Omental fat pad (tissue), 4 donors: Measurements from ENCODE around the gene RBSN. TPM values are rescaled to one million over a fixed set of nuclear protein-coding genes. Genes with fewer than 3 reads are reported as not detected.

Experiments used
- ATAC-seq: fragments of 150-250 bp; one replicate; pipeline ENCODE4 v1.9.1; 2016; ENCODE audit warnings: mild to moderate bottlenecking, moderate library complexity; ENCODE audit not compliant: low FRiP score
- DNase-seq: peaks from one replicate; pipeline ENCODE4 v3.0.0-alpha.2; 2019; ENCODE audit warnings: low spot score
- total RNA-seq, 4 donors: library from RNA; depleted of rRNA; stranded (reverse); fragments of >200 nt; gene quantifications; one replicate each; pipeline ENCODE4 v1.1.0, GENCODE V29; 2016
- TF ChIP-seq, protein P1 (sequence below), 3 donors: fragments of 450-650 bp; IDR thresholded peaks; one replicate each; pipeline ENCODE4 v1.5.1; 2016 to 2017; ENCODE audit warnings: antibody characterized with exemption in 3 of 3, mild to moderate bottlenecking in 3 of 3, moderate library complexity in 2 of 3

Gene RBSN
- total RNA-seq, 4 donors from 2014 or later: 22.3 to 32.3 (median 23.3) TPM

- DNase-seq (no peak), ATAC-seq (no peak)
- TF ChIP-seq, protein P1, sequence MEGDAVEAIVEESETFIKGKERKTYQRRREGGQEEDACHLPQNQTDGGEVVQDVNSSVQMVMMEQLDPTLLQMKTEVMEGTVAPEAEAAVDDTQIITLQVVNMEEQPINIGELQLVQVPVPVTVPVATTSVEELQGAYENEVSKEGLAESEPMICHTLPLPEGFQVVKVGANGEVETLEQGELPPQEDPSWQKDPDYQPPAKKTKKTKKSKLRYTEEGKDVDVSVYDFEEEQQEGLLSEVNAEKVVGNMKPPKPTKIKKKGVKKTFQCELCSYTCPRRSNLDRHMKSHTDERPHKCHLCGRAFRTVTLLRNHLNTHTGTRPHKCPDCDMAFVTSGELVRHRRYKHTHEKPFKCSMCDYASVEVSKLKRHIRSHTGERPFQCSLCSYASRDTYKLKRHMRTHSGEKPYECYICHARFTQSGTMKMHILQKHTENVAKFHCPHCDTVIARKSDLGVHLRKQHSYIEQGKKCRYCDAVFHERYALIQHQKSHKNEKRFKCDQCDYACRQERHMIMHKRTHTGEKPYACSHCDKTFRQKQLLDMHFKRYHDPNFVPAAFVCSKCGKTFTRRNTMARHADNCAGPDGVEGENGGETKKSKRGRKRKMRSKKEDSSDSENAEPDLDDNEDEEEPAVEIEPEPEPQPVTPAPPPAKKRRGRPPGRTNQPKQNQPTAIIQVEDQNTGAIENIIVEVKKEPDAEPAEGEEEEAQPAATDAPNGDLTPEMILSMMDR (IDR thresholded peaks at IDR 0.05): no peak
Measured at GRCh38 chr3:15043408-15044171, 55.4 kb downstream of the RBSN start.

GRCh38 chr3:15042936-15043335, 56.0 kb downstream of the RBSN start:
- ATAC-seq (no peak), DNase-seq (no peak)
- TF ChIP-seq, protein P1 (IDR thresholded peaks at IDR 0.05): no peak

- TF ChIP-seq, protein P1 (IDR thresholded peaks at IDR 0.05): no peak
- ATAC-seq: no peak
- no peak for DNase-seq
Measured at GRCh38 chr3:15041950-15042349, 57.0 kb downstream of the RBSN start.

DNA sequence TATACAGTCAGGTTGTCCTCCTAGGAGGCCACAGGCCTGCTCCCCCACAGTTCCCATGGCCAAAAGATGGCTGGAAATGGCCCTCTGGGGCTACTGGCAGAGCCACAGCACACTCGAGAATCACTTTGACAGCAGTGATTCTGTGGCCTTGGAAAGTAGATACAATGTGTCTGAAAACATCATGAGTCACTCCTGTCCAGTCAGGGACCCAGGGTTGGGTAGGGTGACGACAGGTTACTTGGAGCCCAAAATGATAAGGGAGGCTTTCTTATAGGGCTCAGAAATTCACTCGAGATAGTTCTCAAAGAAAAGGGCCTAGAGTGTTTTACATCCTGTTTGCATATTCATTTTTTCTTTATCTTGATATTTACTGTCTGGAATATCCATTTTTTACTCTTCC, 58.1 kb downstream of the RBSN start:
- no peak for DNase-seq
- ATAC-seq: no peak
- TF ChIP-seq, protein P1 (IDR thresholded peaks at IDR 0.05): no peak

- TF ChIP-seq, protein P1 (IDR thresholded peaks at IDR 0.05): no peak
- no peak for DNase-seq
- ATAC-seq: no peak
Measured at GRCh38 chr3:15038306-15038705, 60.6 kb downstream of the RBSN start.

- no peak for ATAC-seq
- TF ChIP-seq, protein P1 (IDR thresholded peaks at IDR 0.05): no peak
Measured at GRCh38 chr3:15033103-15033502, 65.8 kb downstream of the RBSN start.

DNA sequence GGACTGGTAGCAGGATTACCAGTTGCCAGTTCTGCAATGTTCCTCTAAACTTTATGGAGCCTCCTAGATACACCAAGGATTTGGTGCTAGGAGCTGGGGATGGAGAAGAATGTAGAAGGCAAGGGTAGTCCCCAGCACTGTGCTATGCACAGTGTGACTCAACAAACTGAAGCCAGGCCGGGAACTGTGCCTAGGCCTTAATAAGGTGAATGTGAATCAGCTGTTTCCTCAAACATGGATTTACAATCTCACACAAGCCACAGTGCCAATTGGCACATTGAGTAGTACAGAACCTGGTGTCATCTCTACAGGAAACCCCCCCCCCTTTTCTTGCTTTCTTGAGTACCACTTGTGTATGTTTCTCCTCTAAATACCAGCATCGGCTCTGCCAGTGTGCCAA, 66.3 kb downstream of the RBSN start:
- TF ChIP-seq, protein P1 (IDR thresholded peaks at IDR 0.05): no peak
- no peak for ATAC-seq
- no peak for DNase-seq

More at GRCh38 chr3:15033103-15033502, 65.8 kb downstream of the RBSN start:
- DNase-seq: no peak
